HG03045 (cell line): Measurements from ENCODE around the gene ATXN1.
A peak's percentile ranks its signal among the peaks of the same experiment; 100 is the strongest.

Experiments used
- ATAC-seq: cut with Tn5 transposase; IDR thresholded peaks from one replicate; pipeline ENCODE4 v1.9.1; 2021; ENCODE audit warnings: mild to moderate bottlenecking, moderate library complexity; ENCODE audit not compliant: unreplicated experiment

The ATXN1 gene

GRCh38 chr6:16488813-16489212 lies 272.4 kb downstream of the ATXN1 start:
- ATAC-seq, result no peak

GRCh38 chr6:16487996-16488674 lies 273.1 kb downstream of the ATXN1 start:
- ATAC-seq, result no peak

GRCh38 chr6:16486661-16487060 lies 274.6 kb downstream of the ATXN1 start:
- no peak for ATAC-seq

- ATAC-seq, result no peak
These were observed 277.9 kb downstream of the ATXN1 start for GRCh38 chr6:16483315-16483875.

GRCh38 chr6:16482702-16483314 lies 278.5 kb downstream of the ATXN1 start:
- ATAC-seq, result no peak

GRCh38 chr6:16481697-16482399 lies 279.4 kb downstream of the ATXN1 start:
- no peak for ATAC-seq

- ATAC-seq, result no peak
These were observed 280.3 kb downstream of the ATXN1 start for GRCh38 chr6:16480763-16481560.

GRCh38 chr6:16477367-16478149 lies 283.7 kb downstream of the ATXN1 start:
- ATAC-seq, result no peak

- no peak for ATAC-seq
These were observed 284.4 kb downstream of the ATXN1 start for GRCh38 chr6:16476861-16477260.

GRCh38 chr6:16475494-16475781 lies 285.8 kb downstream of the ATXN1 start:
- ATAC-seq, result no peak

- no peak for ATAC-seq
These were observed 286.3 kb downstream of the ATXN1 start for GRCh38 chr6:16474772-16475493.

- ATAC-seq, result no peak
These were observed 287.1 kb downstream of the ATXN1 start for GRCh38 chr6:16473908-16474771.

- ATAC-seq, result peak; percentile 41
These were observed 287.9 kb downstream of the ATXN1 start for GRCh38 chr6:16473184-16473907.

GRCh38 chr6:16472349-16473069 lies 288.8 kb downstream of the ATXN1 start:
- ATAC-seq, result no peak

GRCh38 chr6:16471910-16472297 lies 289.4 kb downstream of the ATXN1 start:
- no peak for ATAC-seq

GRCh38 chr6:16471222-16471909 lies 289.9 kb downstream of the ATXN1 start:
- peak; percentile 32 for ATAC-seq
